K562 (cell line): ENCODE results near the gene ARSA. TPM values are rescaled to one million over a fixed set of nuclear protein-coding genes. Genes with fewer than 3 reads are reported as not detected.

Experiments used
- ATAC-seq: fragments of 200-7000 bp; cut with Tn5 transposase; 3 replicates; pipeline ENCODE4 v1.9.1; 2020; ENCODE audit warnings: moderate library complexity
- BruUV-seq: library from RNA; stranded (reverse); fragments of 400-500 nt; replicated peaks from 2 replicates; lab custom pipeline; 2021; lab: Mats Ljungman, UMichigan
- CTCF ChIA-PET: fragments of 300-600 bp; formaldehyde crosslinking; extraction: SDS; loops from one replicate; lab custom pipeline; 2021; ENCODE audit warnings: low intra/inter-chr PET ratio; lab: Yijun Ruan, JAX
- POLR2A ChIA-PET: fragments of 300-600, 350-650 bp; sonication (Branson Sonifier 250); formaldehyde crosslinking; extraction: SDS; loops from one replicate; lab custom pipeline; 2021; ENCODE audit warnings: antibody characterized with exemption, inconsistent platforms; lab: Yijun Ruan, JAX
- DNase-seq, 4 experiments: peaks; one replicate each; pipeline versions ENCODE4 v3.0.0 to v3.0.0-alpha.2; 2011 to 2018; ENCODE audit warnings: low spot score in 3 of 4, mixed read lengths in 3 of 4; ENCODE audit errors: extremely low read depth in 1 of 4
- FAIRE-seq: peaks from 2 replicates; lab custom pipeline; 2011; peaks lifted over from hg19 to GRCh38; lab: Jason Lieb, UNC
- H2AFZ ChIP-seq: 2 replicates; pipeline ENCODE4 v1.6.0; 2011; ENCODE audit warnings: low read depth, low read length, control low read depth, inconsistent platforms
- H3K27ac ChIP-seq: fragments of 200-600 bp; 3 replicates; pipeline ENCODE4 v1.8.0; 2011; ENCODE audit warnings: low read depth, mild to moderate bottlenecking, control low read depth, inconsistent platforms, low read length, moderate library complexity, mixed read lengths; ENCODE audit errors: extremely low read depth
- H3K27me3 ChIP-seq, 2 experiments: fragments of 300-600 bp in 1 of 2; 2 replicates in 1 of 2; 3 replicates in 1 of 2; pipeline versions ENCODE4 v1.6.0 to v1.8.0; 2011; ENCODE audit warnings: inconsistent platforms in 2 of 2, low read length in 2 of 2, mild to moderate bottlenecking in 1 of 2, mixed read lengths in 1 of 2, moderate library complexity in 1 of 2; ENCODE audit not compliant: control insufficient read depth in 2 of 2, insufficient read depth in 2 of 2
- H3K36me3 ChIP-seq: fragments of 300-600 bp; 3 replicates; pipeline ENCODE4 v1.8.0; 2011; ENCODE audit warnings: mild to moderate bottlenecking, low read length, inconsistent platforms; ENCODE audit not compliant: control insufficient read depth, insufficient read depth
- H3K4me1 ChIP-seq, 2 experiments: fragments of 200-600 bp in 1 of 2; replicated peaks in 1 of 2; 2 replicates in 1 of 2; 3 replicates in 1 of 2; pipeline versions ENCODE4 v1.5.1 to v1.8.0; 2011; ENCODE audit warnings: inconsistent platforms in 2 of 2, low read length in 2 of 2, mild to moderate bottlenecking in 1 of 2, mixed read lengths in 1 of 2, moderate library complexity in 1 of 2; ENCODE audit not compliant: control insufficient read depth in 2 of 2, insufficient read depth in 2 of 2
- H3K4me2 ChIP-seq: 2 replicates; pipeline ENCODE4 v1.6.1; 2011; ENCODE audit warnings: low read length, control low read depth, inconsistent platforms, mixed read lengths; ENCODE audit not compliant: insufficient read depth
- H3K4me3 ChIP-seq: fragments of 200-600 bp; sonication (generic), shearing (Covaris generic); 2 replicates; pipeline ENCODE4 v1.5.1; 2016; ENCODE audit warnings: control low read depth, inconsistent platforms
- H3K79me2 ChIP-seq: fragments of 200-600 bp; 3 replicates; pipeline ENCODE4 v1.8.0; 2011; ENCODE audit warnings: low read length, inconsistent platforms; ENCODE audit not compliant: control insufficient read depth, insufficient read depth
- H3K9ac ChIP-seq, 2 experiments: 2 replicates each; pipeline versions ENCODE4 v1.6.0 to v1.6.1; 2011; ENCODE audit warnings: low read depth in 2 of 2, low read length in 2 of 2, control low read depth in 1 of 2, inconsistent platforms in 1 of 2, mild to moderate bottlenecking in 1 of 2, mixed read lengths in 1 of 2; ENCODE audit not compliant: insufficient read depth in 1 of 2
- H3K9me1 ChIP-seq: one replicate; pipeline ENCODE4 v1.6.0; 2011; ENCODE audit warnings: inconsistent platforms, mild to moderate bottlenecking, low read length, moderate library complexity; ENCODE audit not compliant: control insufficient read depth, insufficient read depth
- H3K9me3 ChIP-seq: replicated peaks from 2 replicates; pipeline ENCODE4 v1.5.1; 2011; ENCODE audit warnings: low read depth, low read length, inconsistent platforms; ENCODE audit not compliant: control insufficient read depth, insufficient read depth
- H4K20me1 ChIP-seq: replicated peaks from 2 replicates; pipeline ENCODE4 v1.6.1; 2011; ENCODE audit warnings: low read length, inconsistent platforms, mixed read lengths; ENCODE audit not compliant: control insufficient read depth, insufficient read depth
- ATF1 ChIP-seq, 2 experiments: fragments of 450-650 bp in 1 of 2; IDR thresholded peaks; 2 replicates each; pipeline ENCODE4 v1.6.1; 2016; ENCODE audit warnings: missing compliant biosample characterization in 1 of 2, missing genetic modification characterization in 1 of 2
- CTCF ChIP-seq, 3 experiments: IDR thresholded peaks in 2 of 3; conservative IDR thresholded peaks in 1 of 3; 2 replicates each; pipeline ENCODE4 v1.5.1; 2011 to 2012; ENCODE audit warnings: low read length in 3 of 3, mild to moderate bottlenecking in 3 of 3, control low read depth in 2 of 3, improper control_type of control experiment in 1 of 3, inconsistent platforms in 1 of 3, low read depth in 1 of 3, mixed read lengths in 1 of 3, moderate library complexity in 1 of 3; ENCODE audit not compliant: insufficient read depth in 2 of 3
- ZBED1 ChIP-seq: IDR thresholded peaks from 2 replicates; pipeline ENCODE4 v1.6.1; 2014
- WGBS: fragments of 100-300 bp; shearing (Covaris generic); methylation state at CpG from one replicate; pipeline ENCODE4 v1.1.6; 2016; ENCODE audit warnings: low coverage, mixed read lengths; ENCODE audit not compliant: insufficient coverage; ENCODE audit errors: missing lambda C conversion rate; 5-methylcytosine and 5-hydroxymethylcytosine counted together
- in situ Hi-C: fragments of 300-500 bp; cut with MboI; formaldehyde crosslinking; loops from 4 replicates; pipeline ENCODE4 v1.15.0; 2018; ENCODE audit warnings: inconsistent platforms, mixed read lengths
- intact Hi-C: fragments of 100-400 bp; cut with micrococcal nuclease; formaldehyde crosslinking; loops from 2 replicates; pipeline ENCODE4 v1.14.2; 2022
- polyA plus RNA-seq, 8 experiments: library from polyadenylated mRNA; depleted of rRNA in 4 of 8; stranded (reverse) in 5 of 8; unstranded in 3 of 8; fragments of >200 nt; fragmentation: Nextera tagmentation in 2 of 8; fragmentation: Illumina TruSeq in 1 of 8; extraction: Ambion mirVana in 2 of 8; extraction: Trizol in 1 of 8; gene quantifications; 2 replicates each; pipeline versions ENCODE4 v1.2.1 to v1.2.3, GENCODE V29; 2011 to 2014; ENCODE audit warnings: inconsistent platforms in 1 of 8, missing spikeins in 1 of 8
- total RNA-seq, 7 experiments: library from RNA; depleted of rRNA in 6 of 7; stranded (reverse); fragments of >200 nt in 6 of 7; fragmentation: Illumina TruSeq in 2 of 7; extraction: Trizol in 2 of 7; gene quantifications; 2 replicates each; pipeline versions ENCODE4 v1.2.1 to v1.2.3, GENCODE V29; 2011 to 2021; ENCODE audit warnings: low replicate concordance in 1 of 7
- TF ChIP-seq, protein P1 (sequence below): fragments of 450-650 bp; formaldehyde crosslinking; IDR thresholded peaks from 2 replicates; pipeline ENCODE4 v1.4.0; 2020; ENCODE audit warnings: mild to moderate bottlenecking, moderate library complexity
- TF ChIP-seq, protein P2 (sequence below), 2 experiments: fragments of 450-650 bp in 1 of 2; sonication (generic) in 1 of 2; formaldehyde crosslinking in 1 of 2; IDR thresholded peaks in 1 of 2; conservative IDR thresholded peaks in 1 of 2; 2 replicates each; pipeline versions ENCODE4 v1.6.1 to v1.8.1; 2016 to 2023; ENCODE audit warnings: mild to moderate bottlenecking in 2 of 2, moderate library complexity in 2 of 2, inconsistent platforms in 1 of 2, missing genetic modification reagents in 1 of 2

ARSA gene
- total and polyA plus RNA-seq, 9 of the 15 experiments (the other 6 are each of a cell fraction or from before 2014, with no cell fraction given), result 0.32 to 10.9 (median 1.8) TPM; not detected in 1

GRCh38 chr22:50621948-50622722 is 5.8 kb downstream of the ARSA start:
- Histone ChIP-seq H3K9ac (no peak overlapping the region), H3K27ac (no peak overlapping the region), H3K4me3 (no peak overlapping the region; the same call in 1 of the 2 replicates), H3K36me3 (no peaks in the 10 kb centered on the region), H2AFZ (peak overlapping the region; percentile 72), H4K20me1 (no peaks in the 10 kb centered on the region), H3K79me2 (no peaks in the 10 kb centered on the region), H3K9me1 (no peaks in the 10 kb centered on the region), H3K4me2 (peak overlapping the region; percentile 37), H3K27me3 (no peaks in the 10 kb centered on the region), H3K4me1 (peaks cover 12 to 26% of the 10 kb centered on the region in 2 experiments; a peak in 3 of 5 replicates), H3K9me3 (no peaks in the 10 kb centered on the region)
- ATAC-seq (peak; percentile 20; the same call in 1 of the 3 replicates), DNase-seq (peak in 1 of 4 experiments; percentile 6), FAIRE-seq (no peak)
- ChIA-PET CTCF (interaction anchor here (4.9 kb wide), 1 partner anchor 46 kb away, joined by 51 read pairs; no protein-coding TSS in a partner anchor), POLR2A (no interaction called here)
- in situ Hi-C loops (no loop called here), intact Hi-C loops (loop anchor here (5.0 kb wide), 1 partner anchor 70 kb away; no protein-coding TSS in a partner anchor)
- 21% methylated on average over 18 of the region's 18 CpGs for WGBS
- BruUV-seq, result no TSS peak
- TF ChIP-seq, protein P1, sequence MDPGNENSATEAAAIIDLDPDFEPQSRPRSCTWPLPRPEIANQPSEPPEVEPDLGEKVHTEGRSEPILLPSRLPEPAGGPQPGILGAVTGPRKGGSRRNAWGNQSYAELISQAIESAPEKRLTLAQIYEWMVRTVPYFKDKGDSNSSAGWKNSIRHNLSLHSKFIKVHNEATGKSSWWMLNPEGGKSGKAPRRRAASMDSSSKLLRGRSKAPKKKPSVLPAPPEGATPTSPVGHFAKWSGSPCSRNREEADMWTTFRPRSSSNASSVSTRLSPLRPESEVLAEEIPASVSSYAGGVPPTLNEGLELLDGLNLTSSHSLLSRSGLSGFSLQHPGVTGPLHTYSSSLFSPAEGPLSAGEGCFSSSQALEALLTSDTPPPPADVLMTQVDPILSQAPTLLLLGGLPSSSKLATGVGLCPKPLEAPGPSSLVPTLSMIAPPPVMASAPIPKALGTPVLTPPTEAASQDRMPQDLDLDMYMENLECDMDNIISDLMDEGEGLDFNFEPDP (CRISPR knock-in tag), result no peak
- TF ChIP-seq ATF1 (CRISPR knock-in tag; IDR thresholded peaks at IDR 0.05), result no peak
- peak; percentile 22; the same call in 1 of the 2 replicates for TF ChIP-seq ATF1 (tag; IDR thresholded peaks at IDR 0.05)
- no peak for TF ChIP-seq ZBED1
- TF ChIP-seq, protein P2, sequence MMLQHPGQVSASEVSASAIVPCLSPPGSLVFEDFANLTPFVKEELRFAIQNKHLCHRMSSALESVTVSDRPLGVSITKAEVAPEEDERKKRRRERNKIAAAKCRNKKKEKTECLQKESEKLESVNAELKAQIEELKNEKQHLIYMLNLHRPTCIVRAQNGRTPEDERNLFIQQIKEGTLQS (IDR thresholded peaks at IDR 0.05), result 0 out of 2 replicates have a peak, but pooled peaks have one; percentile 12
- TF ChIP-seq, protein P2 (CRISPR knock-in tag; conservative IDR thresholded peaks at IDR 0.05), result no peak
- peak in 1 of 3 experiments; percentile 19; a peak in 1 of 6 replicates for TF ChIP-seq CTCF (IDR thresholded peaks at IDR 0.05 in 2 of 3, conservative IDR thresholded peaks at IDR 0.05 in 1 of 3; ENCODE audit: insufficient read depth in 2 of 3, low read depth in 1 of 3, low read length in 3 of 3)
